HG03460 (cell line): ENCODE results near the gene CNPY1.
"Not testable (repeated sequence)": the region's sequence is repeated elsewhere in the genome, so short reads cannot be mapped to it uniquely, and the experiment has no call there.

ENCODE experiments used
- ATAC-seq: cut with Tn5 transposase; IDR thresholded peaks from one replicate; pipeline ENCODE4 v1.9.1; 2021; ENCODE audit not compliant: unreplicated experiment

The CNPY1 gene

GRCh38 chr7:155579565-155579964, 33.2 kb upstream of the CNPY1 start:
- ATAC-seq = no peak

- ATAC-seq = no peak
Measured at GRCh38 chr7:155578016-155578415, 31.7 kb upstream of the CNPY1 start.

GRCh38 chr7:155577509-155577905, 31.1 kb upstream of the CNPY1 start:
- ATAC-seq = no peak

- ATAC-seq = no peak
Measured at GRCh38 chr7:155576900-155577508, 30.6 kb upstream of the CNPY1 start.

- ATAC-seq = no peak
Measured at GRCh38 chr7:155576416-155576815, 30.1 kb upstream of the CNPY1 start.

- no peak for ATAC-seq
Measured at GRCh38 chr7:155574556-155575290, 28.4 kb upstream of the CNPY1 start.

- no peak for ATAC-seq
Measured at GRCh38 chr7:155571581-155572345, 25.4 kb upstream of the CNPY1 start.

- no peak for ATAC-seq
Measured at GRCh38 chr7:155570991-155571390, 24.6 kb upstream of the CNPY1 start.

GRCh38 chr7:155570171-155570958, 24.0 kb upstream of the CNPY1 start:
- no peak for ATAC-seq

GRCh38 chr7:155569681-155570080, 23.3 kb upstream of the CNPY1 start:
- no peak for ATAC-seq

GRCh38 chr7:155568842-155569494, 22.6 kb upstream of the CNPY1 start:
- no peak for ATAC-seq

GRCh38 chr7:155568333-155568660, 21.9 kb upstream of the CNPY1 start:
- ATAC-seq = no peak

GRCh38 chr7:155567646-155568332, 21.4 kb upstream of the CNPY1 start:
- no peak for ATAC-seq

- no peak for ATAC-seq
Measured at GRCh38 chr7:155566011-155566836, 19.9 kb upstream of the CNPY1 start.

GRCh38 chr7:155565596-155565995, 19.2 kb upstream of the CNPY1 start:
- ATAC-seq = no peak

GRCh38 chr7:155562976-155563375, 16.6 kb upstream of the CNPY1 start:
- ATAC-seq = not testable (repeated sequence)

- ATAC-seq = no peak
Measured at GRCh38 chr7:155562106-155562505, 15.7 kb upstream of the CNPY1 start.

GRCh38 chr7:155560982-155561686, 14.8 kb upstream of the CNPY1 start:
- no peak for ATAC-seq
